HG03095 (cell line): ENCODE results near the gene MRPL53.
"Not testable (repeated sequence)": the region's sequence is repeated elsewhere in the genome, so short reads cannot be mapped to it uniquely, and the experiment has no call there.

Experiments used
- ATAC-seq: cut with Tn5 transposase; IDR thresholded peaks from one replicate; pipeline ENCODE4 v1.9.1; 2021; ENCODE audit warnings: moderate library complexity; ENCODE audit not compliant: unreplicated experiment

The MRPL53 gene

GRCh38 chr2:74502720-74503505 lies 30.4 kb upstream of the MRPL53 start:
- peak; percentile 40 for ATAC-seq

- no peak for ATAC-seq
These were observed 29.8 kb upstream of the MRPL53 start for GRCh38 chr2:74502147-74502719.

- no peak for ATAC-seq
These were observed 29.0 kb upstream of the MRPL53 start for GRCh38 chr2:74501335-74502071.

- ATAC-seq: no peak
These were observed 28.1 kb upstream of the MRPL53 start for GRCh38 chr2:74500578-74500946.

GRCh38 chr2:74499940-74500577 lies 27.6 kb upstream of the MRPL53 start:
- no peak for ATAC-seq

- no peak for ATAC-seq
These were observed 26.9 kb upstream of the MRPL53 start, which contains the start of gene LBX2 for GRCh38 chr2:74499267-74499939. TSS of gene LBX2 (minus strand) at chr2:74499603. CDS start at chr2:74499537, 66 bp downstream.

- ATAC-seq: no peak
These were observed 26.2 kb upstream of the MRPL53 start for GRCh38 chr2:74498500-74499266.

- ATAC-seq: no peak
These were observed 25.5 kb upstream of the MRPL53 start for GRCh38 chr2:74497777-74498499.

GRCh38 chr2:74496997-74497776 lies 24.7 kb upstream of the MRPL53 start:
- ATAC-seq: no peak

- no peak for ATAC-seq
These were observed 23.0 kb upstream of the MRPL53 start for GRCh38 chr2:74495440-74495839.

GRCh38 chr2:74493546-74493945 lies 21.1 kb upstream of the MRPL53 start:
- no peak for ATAC-seq

- no peak for ATAC-seq
These were observed 19.4 kb upstream of the MRPL53 start for GRCh38 chr2:74491648-74492544.

- no peak for ATAC-seq
These were observed 17.4 kb upstream of the MRPL53 start for GRCh38 chr2:74489906-74490305.

GRCh38 chr2:74488643-74489481 lies 16.4 kb upstream of the MRPL53 start:
- ATAC-seq: no peak

- no peak for ATAC-seq
These were observed 13.7 kb upstream of the MRPL53 start for GRCh38 chr2:74486141-74486540.

GRCh38 chr2:74483675-74484164 lies 11.2 kb upstream of the MRPL53 start:
- not testable (repeated sequence) for ATAC-seq
